ENCODE measurements around the gene CCDC27. TPM values are rescaled to one million over a fixed set of nuclear protein-coding genes. Genes with fewer than 3 reads are reported as not detected.
A peak's percentile ranks its signal among the peaks of the same experiment; 100 is the strongest.

The CCDC27 gene
- total RNA-seq, 4 donors from 2014 or later, result not detected

DNA sequence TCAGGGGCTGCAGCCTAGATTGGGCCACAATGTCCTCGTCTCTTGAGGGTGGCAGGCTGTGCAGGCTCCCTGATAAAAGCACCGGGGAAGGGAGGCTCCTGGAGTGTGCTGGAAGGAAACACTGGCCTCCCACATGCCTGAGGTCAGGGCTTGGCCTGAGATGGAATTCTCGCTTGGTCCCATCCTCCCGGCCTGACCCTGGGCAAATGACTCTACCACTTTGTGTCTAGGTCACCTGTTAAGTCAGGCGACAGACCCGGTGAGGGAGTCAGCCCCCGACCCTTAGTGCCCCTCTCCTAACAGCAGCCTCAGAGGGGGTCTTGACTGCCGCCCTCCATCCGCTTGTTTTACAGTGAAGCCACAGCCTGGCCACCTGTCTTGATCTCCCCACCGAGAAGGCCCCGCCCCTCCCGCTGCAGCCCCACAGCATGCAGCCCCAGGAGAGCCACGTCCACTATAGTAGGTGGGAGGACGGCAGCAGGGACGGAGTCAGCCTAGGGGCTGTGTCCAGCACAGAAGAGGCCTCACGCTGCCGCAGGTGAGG lies 22.8 kb downstream of the CCDC27 start:
- intact Hi-C loops (cut with DNase I; ENCODE audit: low total_unique reads), result no loop called here
- TF ChIP-seq CTCF (IDR thresholded peaks at IDR 0.05) (no peak), POLR2A (IDR thresholded peaks at IDR 0.05) (no peak)

GRCh38 chr1:3775490-3776230 lies 23.4 kb downstream of the CCDC27 start:
- Histone ChIP-seq H3K4me3 (no peak overlapping the region), H3K9me3 (no peaks in the 10 kb centered on the region), H3K36me3 (no peaks in the 10 kb centered on the region), H3K27ac (peak overlapping the region in 1 of 2 donors; percentile 25), H3K4me1 (peaks cover 0 to 10% of the 10 kb centered on the region in 2 donors), H3K27me3 (no peaks in the 10 kb centered on the region)
- intact Hi-C loops (cut with DNase I; ENCODE audit: low total_unique reads), result no loop called here
- peak; percentile 36 to 49 for DNase-seq
- TF ChIP-seq CTCF (IDR thresholded peaks at IDR 0.05) (no peak), POLR2A (IDR thresholded peaks at IDR 0.05) (no peak)

More for the DNA sequence above, 22.8 kb downstream of the CCDC27 start:
- Histone ChIP-seq H3K27ac (peak overlapping the region in 1 of 2 donors; percentile 25), H3K4me3 (no peak overlapping the region), H3K36me3 (no peaks in the 10 kb centered on the region), H3K9me3 (no peaks in the 10 kb centered on the region), H3K4me1 (peaks cover 0 to 10% of the 10 kb centered on the region in 2 donors), H3K27me3 (no peaks in the 10 kb centered on the region)
- DNase-seq, result no peak

- no peaks in the 10 kb centered on the region for H3K36me3 ChIP-seq
- no peaks in the 10 kb centered on the region for H3K9me3 ChIP-seq
- DNase-seq, result no peak
- peaks cover 0 to 10% of the 10 kb centered on the region in 2 donors for H3K4me1 ChIP-seq
- TF ChIP-seq CTCF (IDR thresholded peaks at IDR 0.05), result no peak
- no peak for TF ChIP-seq POLR2A (IDR thresholded peaks at IDR 0.05)
- no peak overlapping the region for H3K4me3 ChIP-seq
- H3K27ac ChIP-seq, result no peak overlapping the region
- H3K27me3 ChIP-seq, result no peaks in the 10 kb centered on the region
- intact Hi-C loops (cut with DNase I; ENCODE audit: low total_unique reads), result no loop called here
These were observed 24.1 kb downstream of the CCDC27 start for GRCh38 chr1:3776231-3776961.

- Histone ChIP-seq H3K9me3 (no peaks in the 10 kb centered on the region), H3K4me1 (peaks cover 0 to 6% of the 10 kb centered on the region in 2 donors), H3K27ac (no peak overlapping the region), H3K4me3 (no peak overlapping the region), H3K36me3 (no peaks in the 10 kb centered on the region), H3K27me3 (no peaks in the 10 kb centered on the region)
- intact Hi-C loops (cut with DNase I; ENCODE audit: low total_unique reads), result no loop called here
- no peak for DNase-seq
- no peak for TF ChIP-seq POLR2A (IDR thresholded peaks at IDR 0.05)
- TF ChIP-seq CTCF (IDR thresholded peaks at IDR 0.05), result no peak
These were observed 24.9 kb downstream of the CCDC27 start for GRCh38 chr1:3777078-3777547.
